ENCODE measurements around the gene TRIM47. TPM values are rescaled to one million over a fixed set of nuclear protein-coding genes. Genes with fewer than 3 reads are reported as not detected.

Gene TRIM47
- total and polyA plus RNA-seq, 7 donors, result 8.4 to 17.1 (median 10.9) TPM

GRCh38 chr17:75881678-75882454, 3.5 kb upstream of the TRIM47 start:
- Histone ChIP-seq H3K36me3 (ENCODE audit: insufficient read depth in 1 of 2, low read depth in 1 of 2) (no peaks in the 10 kb centered on the region), H3K9me3 (no peaks in the 10 kb centered on the region), H3K4me3 (no peak overlapping the region), H3K27me3 (ENCODE audit: insufficient read depth in 3 of 3, low read length in 2 of 3) (no peaks in the 10 kb centered on the region), H3K4me1 (peaks cover 2% of the 10 kb centered on the region), H3K27ac (no peak overlapping the region)
- no peak for DNase-seq
- 83 to 96% (median 84%) methylated on average over 9 to 15 of the region's 15 CpGs for WGBS, 3 donors
- no peak for TF ChIP-seq CTCF (IDR thresholded peaks at IDR 0.05)
- intact Hi-C loops (cut with DNase I), result no loop called here
- no peak for ATAC-seq

GRCh38 chr17:75880266-75880665, 1.9 kb upstream of the TRIM47 start:
- Histone ChIP-seq H3K4me1 (peaks cover 18% of the 10 kb centered on the region), H3K27ac (no peak overlapping the region), H3K27me3 (ENCODE audit: insufficient read depth in 3 of 3, low read length in 2 of 3) (no peaks in the 10 kb centered on the region), H3K9me3 (no peaks in the 10 kb centered on the region), H3K36me3 (ENCODE audit: insufficient read depth in 1 of 2, low read depth in 1 of 2) (peaks cover 0 to 4% of the 10 kb centered on the region in 2 donors), H3K4me3 (no peak overlapping the region)
- ATAC-seq (no peak), DNase-seq (no peak)
- intact Hi-C loops (cut with DNase I), result no loop called here
- 51 to 74% (median 60%) methylated on average over 7 of the region's 7 CpGs for whole genome bisulfite sequencing, 3 donors
- no peak for TF ChIP-seq CTCF (IDR thresholded peaks at IDR 0.05)

- DNase-seq (peak; percentile 76 to 87), ATAC-seq (peak; percentile 67 to 77 (median 72))
- Histone ChIP-seq H3K4me3 (peak overlapping the region; percentile 77), H3K27ac (peak overlapping the region; percentile 90), H3K36me3 (ENCODE audit: insufficient read depth in 1 of 2, low read depth in 1 of 2) (peaks cover 0 to 20% of the 10 kb centered on the region in 2 donors), H3K9me3 (no peaks in the 10 kb centered on the region), H3K27me3 (ENCODE audit: insufficient read depth in 3 of 3, low read length in 2 of 3) (no peaks in the 10 kb centered on the region), H3K4me1 (peaks cover 34% of the 10 kb centered on the region)
- intact Hi-C loops (cut with DNase I), result loop anchor here in 1 of 2 donors (2.0 kb wide), 1 partner anchor 23 kb away; the partner anchor contains the start of gene WBP2
- TF ChIP-seq CTCF (IDR thresholded peaks at IDR 0.05), result peak; percentile 40
- 1% methylated on average over 33 to 56 of the region's 56 CpGs for WGBS, 3 donors
Observed at GRCh38 chr17:75877752-75878173, 618 bp downstream of the TRIM47 start.

GRCh38 chr17:75876938-75877751, 1.2 kb downstream of the TRIM47 start:
- peak overlapping the region; percentile 90 for H3K27ac ChIP-seq
- H3K4me3 ChIP-seq, result peak overlapping the region; percentile 77
- TF ChIP-seq CTCF (IDR thresholded peaks at IDR 0.05), result no peak
- peak; percentile 94 to 95 for DNase-seq
- peaks cover 40% of the 10 kb centered on the region for H3K4me1 ChIP-seq
- ATAC-seq, result peak; percentile 69 to 75 (median 72)
- no peaks in the 10 kb centered on the region for H3K27me3 ChIP-seq (ENCODE audit: insufficient read depth in 3 of 3, low read length in 2 of 3)
- intact Hi-C loops (cut with DNase I), result loop anchor here in 1 of 2 donors (2.0 kb wide), 1 partner anchor 22 kb away; the partner anchor contains the start of gene WBP2
- H3K36me3 ChIP-seq (ENCODE audit: insufficient read depth in 1 of 2, low read depth in 1 of 2), result peaks cover 0 to 20% of the 10 kb centered on the region in 2 donors
- WGBS, 3 donors, result 3 to 5% (median 4%) methylated on average over 34 to 41 of the region's 41 CpGs
- no peaks in the 10 kb centered on the region for H3K9me3 ChIP-seq
